ENCODE results near the gene ENC1. TPM values are rescaled to one million over a fixed set of nuclear protein-coding genes. Genes with fewer than 3 reads are reported as not detected.

The ENC1 gene
- polyA plus RNA-seq, 3 donors = 6.9 to 9.9 (median 9.6) TPM

DNA sequence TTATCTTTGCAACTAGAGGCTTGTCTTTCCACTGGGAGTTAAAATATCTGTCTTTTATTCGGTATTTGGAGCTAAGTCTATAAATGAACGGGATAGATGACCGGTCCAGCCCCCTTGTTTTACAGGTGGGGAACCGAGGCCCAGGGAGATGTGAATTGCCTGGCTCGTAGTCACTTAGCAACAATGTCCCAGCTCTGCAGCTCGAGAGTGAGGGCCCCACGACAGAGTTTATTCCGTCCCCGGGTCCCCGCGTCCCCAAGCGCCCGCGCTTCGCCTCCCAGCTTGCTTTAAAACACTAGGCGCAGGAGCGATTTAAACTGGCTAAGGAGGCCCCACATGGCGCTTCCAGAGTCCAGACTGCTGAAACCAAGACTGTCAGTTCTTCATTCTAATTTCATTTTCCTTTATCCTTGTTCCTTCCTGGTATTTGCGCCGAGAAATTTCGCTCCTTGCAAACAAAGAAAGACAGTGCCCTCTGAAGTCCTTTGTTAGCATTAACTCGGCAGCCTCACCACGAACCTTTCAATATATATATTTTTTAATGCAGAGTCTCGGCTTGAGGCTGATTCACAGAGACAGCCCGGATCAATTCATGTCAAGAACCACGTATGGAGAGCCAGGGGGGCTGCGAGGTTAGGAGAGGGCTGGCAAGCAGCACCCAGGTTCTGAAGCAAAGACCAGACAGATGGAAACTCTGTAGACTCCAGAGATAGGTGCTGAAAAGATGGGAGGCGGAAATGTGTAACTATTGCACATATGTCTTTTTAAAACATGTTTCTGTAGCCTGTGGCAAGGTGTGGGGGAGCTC is 1.4 kb upstream of the ENC1 start:
- H3K36me3 ChIP-seq (replicated peaks in 1 of 2; ENCODE audit: control insufficient read depth in 1 of 2, insufficient read depth in 2 of 2, low read length in 2 of 2) = no peaks in the 10 kb centered on the region
- H3K9me3 ChIP-seq (replicated peaks in 1 of 2; ENCODE audit: control insufficient read depth in 1 of 2, insufficient read depth in 1 of 2, low read length in 2 of 2) = no peaks in the 10 kb centered on the region
- H3K27ac Mint-ChIP-seq = peak overlapping the region; percentile 93 to 98 (median 96)
- H3K4me1 Mint-ChIP-seq = peaks cover 69% of the 10 kb centered on the region
- H2AFZ ChIP-seq (ENCODE audit: insufficient read depth, low read depth, low read length, poor library complexity, severe bottlenecking) = peak overlapping the region; percentile 95
- H3K79me2 ChIP-seq (ENCODE audit: insufficient read depth, low read length) = peaks cover 29% of the 10 kb centered on the region
- peaks cover 0 to 6% of the 10 kb centered on the region in 2 donors for H3K36me3 Mint-ChIP-seq
- H3K27ac ChIP-seq (ENCODE audit: low read depth in 1 of 2, low read length in 2 of 2) = peak overlapping the region; percentile 91 to 95
- peaks cover 0 to 3% (median 0%) of the 10 kb centered on the region in 3 donors for H3K27me3 Mint-ChIP-seq (ENCODE audit: low read depth in 3 of 3)
- peak overlapping the region; percentile 76 to 86 (median 85) for H3K4me3 ChIP-seq (replicated peaks in 1 of 3; ENCODE audit: low read depth in 2 of 3, low read length in 3 of 3)
- no peaks in the 10 kb centered on the region for H3K27me3 ChIP-seq (ENCODE audit: control insufficient read depth in 2 of 2, insufficient read depth in 2 of 2, low read length in 2 of 2)
- peaks cover 53 to 70% of the 10 kb centered on the region in 2 donors for H3K4me1 ChIP-seq (ENCODE audit: control insufficient read depth in 1 of 2, insufficient read depth in 2 of 2, low read length in 2 of 2)
- H3K4me2 ChIP-seq (replicated peaks; ENCODE audit: extremely low read depth, low read length, poor library complexity, severe bottlenecking) = peak overlapping the region; percentile 95
- H4K20me1 ChIP-seq (ENCODE audit: insufficient read depth, low read length) = peaks cover 27% of the 10 kb centered on the region
- peak; percentile 24 to 55 (median 48) for DNase-seq
- under 1% methylated on average over 22 of the region's 28 CpGs for WGBS (ENCODE audit: insufficient coverage)
- peak overlapping the region; percentile 83 for H3K9ac ChIP-seq (ENCODE audit: insufficient read depth, low read length, poor library complexity, severe bottlenecking)
- intact Hi-C loops (cut with micrococcal nuclease) = loop anchor here in 1 of 2 donors (1.0 to 10.0 kb wide), 3 partner anchors 11 to 367 kb away; no protein-coding TSS in a partner anchor
- TF ChIP-seq, protein P1, sequence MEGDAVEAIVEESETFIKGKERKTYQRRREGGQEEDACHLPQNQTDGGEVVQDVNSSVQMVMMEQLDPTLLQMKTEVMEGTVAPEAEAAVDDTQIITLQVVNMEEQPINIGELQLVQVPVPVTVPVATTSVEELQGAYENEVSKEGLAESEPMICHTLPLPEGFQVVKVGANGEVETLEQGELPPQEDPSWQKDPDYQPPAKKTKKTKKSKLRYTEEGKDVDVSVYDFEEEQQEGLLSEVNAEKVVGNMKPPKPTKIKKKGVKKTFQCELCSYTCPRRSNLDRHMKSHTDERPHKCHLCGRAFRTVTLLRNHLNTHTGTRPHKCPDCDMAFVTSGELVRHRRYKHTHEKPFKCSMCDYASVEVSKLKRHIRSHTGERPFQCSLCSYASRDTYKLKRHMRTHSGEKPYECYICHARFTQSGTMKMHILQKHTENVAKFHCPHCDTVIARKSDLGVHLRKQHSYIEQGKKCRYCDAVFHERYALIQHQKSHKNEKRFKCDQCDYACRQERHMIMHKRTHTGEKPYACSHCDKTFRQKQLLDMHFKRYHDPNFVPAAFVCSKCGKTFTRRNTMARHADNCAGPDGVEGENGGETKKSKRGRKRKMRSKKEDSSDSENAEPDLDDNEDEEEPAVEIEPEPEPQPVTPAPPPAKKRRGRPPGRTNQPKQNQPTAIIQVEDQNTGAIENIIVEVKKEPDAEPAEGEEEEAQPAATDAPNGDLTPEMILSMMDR (IDR thresholded peaks at IDR 0.05) = peak; percentile 38
- peak overlapping the region; percentile 98 for H3K4me3 Mint-ChIP-seq
- H3K9me3 Mint-ChIP-seq = peaks cover 0 to 6% (median 0%) of the 10 kb centered on the region in 7 donors

- H3K4me3 ChIP-seq (replicated peaks in 1 of 3; ENCODE audit: low read depth in 2 of 3, low read length in 3 of 3) = peak overlapping the region; percentile 76 to 86 (median 85)
- H3K4me2 ChIP-seq (replicated peaks; ENCODE audit: extremely low read depth, low read length, poor library complexity, severe bottlenecking) = peak overlapping the region; percentile 95
- H3K36me3 ChIP-seq (replicated peaks in 1 of 2; ENCODE audit: control insufficient read depth in 1 of 2, insufficient read depth in 2 of 2, low read length in 2 of 2) = peaks cover under 1 to 1% of the 10 kb centered on the region in 2 donors
- H3K79me2 ChIP-seq (ENCODE audit: insufficient read depth, low read length) = peaks cover 37% of the 10 kb centered on the region
- Mint-ChIP-seq H3K4me3 (peak overlapping the region; percentile 98), H3K4me1 (peaks cover 74% of the 10 kb centered on the region), H3K36me3 (peaks cover 4 to 11% of the 10 kb centered on the region in 2 donors), H3K9me3 (peaks cover 0 to 6% (median 0%) of the 10 kb centered on the region in 7 donors), H3K27me3 (ENCODE audit: low read depth in 3 of 3) (peaks cover 0 to 3% (median 0%) of the 10 kb centered on the region in 3 donors), H3K27ac (peak overlapping the region; percentile 93 to 98 (median 96))
- no peaks in the 10 kb centered on the region for H3K9me3 ChIP-seq (replicated peaks in 1 of 2; ENCODE audit: control insufficient read depth in 1 of 2, insufficient read depth in 1 of 2, low read length in 2 of 2)
- H3K27me3 ChIP-seq (ENCODE audit: control insufficient read depth in 2 of 2, insufficient read depth in 2 of 2, low read length in 2 of 2) = no peaks in the 10 kb centered on the region
- peak; percentile 55 to 70 (median 68) for DNase-seq
- peaks cover 53 to 70% of the 10 kb centered on the region in 2 donors for H3K4me1 ChIP-seq (ENCODE audit: control insufficient read depth in 1 of 2, insufficient read depth in 2 of 2, low read length in 2 of 2)
- intact Hi-C loops (cut with micrococcal nuclease) = loop anchor here in 1 of 2 donors (1.0 to 10.0 kb wide), 3 partner anchors 10 to 366 kb away; no protein-coding TSS in a partner anchor
- peak overlapping the region; percentile 83 for H3K9ac ChIP-seq (ENCODE audit: insufficient read depth, low read length, poor library complexity, severe bottlenecking)
- H3K27ac ChIP-seq (ENCODE audit: low read depth in 1 of 2, low read length in 2 of 2) = peak overlapping the region; percentile 91 to 95
- under 1% methylated on average over 23 of the region's 47 CpGs for WGBS (ENCODE audit: insufficient coverage)
- H4K20me1 ChIP-seq (ENCODE audit: insufficient read depth, low read length) = peaks cover 35% of the 10 kb centered on the region
- TF ChIP-seq, protein P1 (IDR thresholded peaks at IDR 0.05) = no peak
- H2AFZ ChIP-seq (ENCODE audit: insufficient read depth, low read depth, low read length, poor library complexity, severe bottlenecking) = peak overlapping the region; percentile 95
Measured at GRCh38 chr5:74640954-74641734, 616 bp upstream of the ENC1 start.
